Osteocyte (in vitro differentiated cells): ENCODE results near the gene FAM20C. TPM values are rescaled to one million over a fixed set of nuclear protein-coding genes. Genes with fewer than 3 reads are reported as not detected.

ENCODE experiments used
- DNase-seq: peaks from one replicate; pipeline ENCODE4 v3.0.0; 2021; ENCODE audit warnings: mixed read lengths; ENCODE audit not compliant: unreplicated experiment; ENCODE audit errors: extremely low spot score
- H3K27ac Mint-ChIP-seq: one replicate; pipeline ENCODE4 v1.8.0; 2021; ENCODE audit warnings: mild to moderate bottlenecking, mixed read lengths; ENCODE audit not compliant: unreplicated experiment
- H3K27me3 Mint-ChIP-seq: one replicate; pipeline ENCODE4 v1.8.0; 2021; ENCODE audit warnings: mixed read lengths; ENCODE audit not compliant: unreplicated experiment
- H3K36me3 Mint-ChIP-seq: one replicate; pipeline ENCODE4 v1.8.0; 2021; ENCODE audit warnings: mixed read lengths; ENCODE audit not compliant: unreplicated experiment
- H3K4me1 Mint-ChIP-seq: one replicate; pipeline ENCODE4 v1.8.0; 2021; ENCODE audit warnings: mixed read lengths; ENCODE audit not compliant: unreplicated experiment
- H3K4me3 Mint-ChIP-seq: one replicate; pipeline ENCODE4 v1.8.0; 2021; ENCODE audit warnings: mild to moderate bottlenecking, moderate library complexity, mixed read lengths; ENCODE audit not compliant: unreplicated experiment
- H3K9me3 Mint-ChIP-seq: one replicate; pipeline ENCODE4 v1.8.0; 2021; ENCODE audit warnings: mixed read lengths; ENCODE audit not compliant: unreplicated experiment
- CTCF ChIP-seq: fragments of 200-600 bp; sonication (generic); IDR thresholded peaks from 2 replicates; pipeline ENCODE4 v1.5.0; 2021; ENCODE audit warnings: antibody characterized with exemption, mild to moderate bottlenecking, moderate library complexity
- total RNA-seq: library from RNA; stranded (reverse); gene quantifications from 2 replicates; pipeline ENCODE4 v1.2.1, GENCODE V29; 2021

FAM20C gene
- total RNA-seq, 1 donor from 2014 or later, result 143 TPM

GRCh38 chr7:250523-250922 is 58.2 kb downstream of the FAM20C start:
- Mint-ChIP-seq H3K36me3 (peaks cover 49% of the 10 kb centered on the region), H3K4me3 (no peak overlapping the region), H3K27ac (no peak overlapping the region), H3K27me3 (no peaks in the 10 kb centered on the region), H3K4me1 (peaks cover 1% of the 10 kb centered on the region), H3K9me3 (no peaks in the 10 kb centered on the region)
- no peak for DNase-seq
- TF ChIP-seq CTCF, result no peak

GRCh38 chr7:251005-251404 is 58.6 kb downstream of the FAM20C start:
- Mint-ChIP-seq H3K36me3 (peaks cover 51% of the 10 kb centered on the region), H3K27ac (no peak overlapping the region)

GRCh38 chr7:251446-252175 is 59.2 kb downstream of the FAM20C start:
- Mint-ChIP-seq H3K27me3 (no peaks in the 10 kb centered on the region), H3K36me3 (peaks cover 48% of the 10 kb centered on the region), H3K4me1 (peaks cover 1% of the 10 kb centered on the region), H3K27ac (no peak overlapping the region), H3K9me3 (no peaks in the 10 kb centered on the region), H3K4me3 (no peak overlapping the region)
- DNase-seq, result no peak
- TF ChIP-seq CTCF, result no peak

More at GRCh38 chr7:251005-251404, 58.6 kb downstream of the FAM20C start:
- Mint-ChIP-seq H3K27me3 (no peaks in the 10 kb centered on the region), H3K9me3 (no peaks in the 10 kb centered on the region), H3K4me3 (no peak overlapping the region), H3K4me1 (peaks cover 1% of the 10 kb centered on the region)
- TF ChIP-seq CTCF, result no peak
- no peak for DNase-seq

- no peak for TF ChIP-seq CTCF
- Mint-ChIP-seq H3K4me3 (no peak overlapping the region), H3K27ac (no peak overlapping the region), H3K27me3 (no peaks in the 10 kb centered on the region), H3K36me3 (peaks cover 49% of the 10 kb centered on the region), H3K9me3 (no peaks in the 10 kb centered on the region), H3K4me1 (peaks cover 1% of the 10 kb centered on the region)
- no peak for DNase-seq
Observed at GRCh38 chr7:252216-252965, 60.0 kb downstream of the FAM20C start.

GRCh38 chr7:252981-253380 is 60.6 kb downstream of the FAM20C start:
- peaks cover 1% of the 10 kb centered on the region for H3K4me1 Mint-ChIP-seq
- no peak for DNase-seq
- H3K4me3 Mint-ChIP-seq, result no peak overlapping the region
- no peak for TF ChIP-seq CTCF
- no peaks in the 10 kb centered on the region for H3K9me3 Mint-ChIP-seq
- no peaks in the 10 kb centered on the region for H3K27me3 Mint-ChIP-seq
- H3K36me3 Mint-ChIP-seq, result peaks cover 49% of the 10 kb centered on the region
- H3K27ac Mint-ChIP-seq, result no peak overlapping the region
